ENCODE results near the gene PRKN.

PRKN gene

GRCh38 chr6:161522276-161522675 is 1205.3 kb downstream of the PRKN start:
- H3K4me3 ChIP-seq (ENCODE audit: low read depth, low read length), result no peak overlapping the region
- no peak for TF ChIP-seq POLR2A (IDR thresholded peaks at IDR 0.05; ENCODE audit: extremely low read depth, insufficient read length)
- TF ChIP-seq MAX (IDR thresholded peaks at IDR 0.05; ENCODE audit: low read depth, low read length), result no peak
- TF ChIP-seq MYC (IDR thresholded peaks at IDR 0.05; ENCODE audit: low read depth, low read length), result no peak
- TF ChIP-seq CTCF (IDR thresholded peaks at IDR 0.05; ENCODE audit: low read depth, low read length), result no peak
- DNase-seq (ENCODE audit: low read depth), result no peak

- TF ChIP-seq POLR2A (IDR thresholded peaks at IDR 0.05; ENCODE audit: extremely low read depth, insufficient read length) (no peak), CTCF (IDR thresholded peaks at IDR 0.05; ENCODE audit: low read depth, low read length) (no peak), MYC (IDR thresholded peaks at IDR 0.05; ENCODE audit: low read depth, low read length) (no peak), MAX (IDR thresholded peaks at IDR 0.05; ENCODE audit: low read depth, low read length) (no peak)
- H3K4me3 ChIP-seq (ENCODE audit: low read depth, low read length), result no peak overlapping the region
- DNase-seq (ENCODE audit: low read depth), result no peak
These were observed 1216.0 kb downstream of the PRKN start for GRCh38 chr6:161511447-161512095.

- DNase-seq (ENCODE audit: low read depth), result no peak
- TF ChIP-seq POLR2A (IDR thresholded peaks at IDR 0.05; ENCODE audit: extremely low read depth, insufficient read length), result no peak
- TF ChIP-seq MAX (IDR thresholded peaks at IDR 0.05; ENCODE audit: low read depth, low read length), result no peak
- no peak for TF ChIP-seq MYC (IDR thresholded peaks at IDR 0.05; ENCODE audit: low read depth, low read length)
- TF ChIP-seq CTCF (IDR thresholded peaks at IDR 0.05; ENCODE audit: low read depth, low read length), result no peak
- no peak overlapping the region for H3K4me3 ChIP-seq (ENCODE audit: low read depth, low read length)
These were observed 1219.2 kb downstream of the PRKN start for GRCh38 chr6:161508341-161508740.

- DNase-seq (ENCODE audit: low read depth), result no peak
- no peak overlapping the region for H3K4me3 ChIP-seq (ENCODE audit: low read depth, low read length)
- TF ChIP-seq MAX (IDR thresholded peaks at IDR 0.05; ENCODE audit: low read depth, low read length), result no peak
- no peak for TF ChIP-seq MYC (IDR thresholded peaks at IDR 0.05; ENCODE audit: low read depth, low read length)
- no peak for TF ChIP-seq POLR2A (IDR thresholded peaks at IDR 0.05; ENCODE audit: extremely low read depth, insufficient read length)
- no peak for TF ChIP-seq CTCF (IDR thresholded peaks at IDR 0.05; ENCODE audit: low read depth, low read length)
These were observed 1220.2 kb downstream of the PRKN start for GRCh38 chr6:161507375-161507774.

- TF ChIP-seq MYC (IDR thresholded peaks at IDR 0.05; ENCODE audit: low read depth, low read length), result no peak
- no peak for TF ChIP-seq POLR2A (IDR thresholded peaks at IDR 0.05; ENCODE audit: extremely low read depth, insufficient read length)
- TF ChIP-seq CTCF (IDR thresholded peaks at IDR 0.05; ENCODE audit: low read depth, low read length), result no peak
- TF ChIP-seq MAX (IDR thresholded peaks at IDR 0.05; ENCODE audit: low read depth, low read length), result no peak
- DNase-seq (ENCODE audit: low read depth), result no peak
- no peak overlapping the region for H3K4me3 ChIP-seq (ENCODE audit: low read depth, low read length)
These were observed 1224.0 kb downstream of the PRKN start for GRCh38 chr6:161503570-161503969.
